HEK293 (cell line): ENCODE results near the gene CLK4.
A peak's percentile ranks its signal among the peaks of the same experiment; 100 is the strongest.

Source experiments
- CTCF ChIA-PET: fragments of 350-600 bp; formaldehyde crosslinking; extraction: SDS; loops from one replicate; lab custom pipeline; 2021; ENCODE audit warnings: antibody characterized with exemption; lab: Yijun Ruan, JAX
- POLR2A ChIA-PET: fragments of 300-600 bp; formaldehyde crosslinking; extraction: SDS; loops from one replicate; lab custom pipeline; 2020; ENCODE audit warnings: antibody characterized with exemption, inconsistent platforms; lab: Yijun Ruan, JAX
- H3K27ac ChIP-seq: fragments of 200-500 bp; sonication (Bioruptor generic); 2 replicates; pipeline ENCODE4 v1.5.1; 2014; ENCODE audit warnings: low read depth, low read length, control low read depth, inconsistent platforms; ENCODE audit errors: extremely low read depth
- H3K36me3 ChIP-seq, 2 experiments: fragments of 200-500 bp in 1 of 2; sonication (Bioruptor generic) in 1 of 2; 1 replicate in 1 of 2; 2 replicates in 1 of 2; pipeline ENCODE4 v1.5.1; 2014 to 2017; ENCODE audit warnings: inconsistent platforms in 2 of 2, low read length in 2 of 2; ENCODE audit not compliant: control insufficient read depth in 2 of 2, insufficient read depth in 1 of 2
- H3K4me1 ChIP-seq: fragments of 200-500 bp; sonication (Bioruptor generic); 2 replicates; pipeline ENCODE4 v1.5.1; 2014; ENCODE audit warnings: mild to moderate bottlenecking, low read length, inconsistent platforms; ENCODE audit not compliant: control insufficient read depth, insufficient read depth
- H3K4me3 ChIP-seq: 2 replicates; pipeline ENCODE4 v1.5.1; 2011; ENCODE audit warnings: low read depth, mild to moderate bottlenecking, control low read depth, low read length, moderate library complexity
- H3K9me3 ChIP-seq: fragments of 200-500 bp; sonication (Bioruptor generic); 2 replicates; pipeline ENCODE4 v1.5.1; 2014; ENCODE audit warnings: low read depth, low read length, inconsistent platforms; ENCODE audit not compliant: control insufficient read depth, insufficient read depth
- BCL11A ChIP-seq: fragments of 450-650 bp; formaldehyde crosslinking; IDR thresholded peaks from 2 replicates; pipeline ENCODE4 v1.5.1; 2016; ENCODE audit warnings: low read depth, missing biosample characterization, missing genetic modification characterization
- EGR2 ChIP-seq: fragments of 450-650 bp; formaldehyde crosslinking; IDR thresholded peaks from 2 replicates; pipeline ENCODE4 v1.5.1; 2016; ENCODE audit warnings: low read depth, missing biosample characterization, missing genetic modification characterization
- FEZF1 ChIP-seq: fragments of 450-650 bp; formaldehyde crosslinking; IDR thresholded peaks from 2 replicates; pipeline ENCODE4 v1.5.1; 2016; ENCODE audit warnings: missing biosample characterization, missing genetic modification characterization
- KLF1 ChIP-seq: fragments of 450-650 bp; formaldehyde crosslinking; IDR thresholded peaks from 2 replicates; pipeline ENCODE4 v1.5.1; 2016; ENCODE audit warnings: missing biosample characterization, missing genetic modification characterization
- PATZ1 ChIP-seq: fragments of 450-650 bp; formaldehyde crosslinking; IDR thresholded peaks from 2 replicates; pipeline ENCODE4 v1.5.1; 2016; ENCODE audit warnings: missing biosample characterization, missing genetic modification characterization
- PRDM1 ChIP-seq: fragments of 450-650 bp; formaldehyde crosslinking; IDR thresholded peaks from 2 replicates; pipeline ENCODE4; 2016; ENCODE audit warnings: missing biosample characterization, missing genetic modification characterization
- SP2 ChIP-seq: fragments of 450-650 bp; formaldehyde crosslinking; IDR thresholded peaks from 2 replicates; pipeline ENCODE4 v1.5.1; 2016; ENCODE audit warnings: missing biosample characterization, missing genetic modification characterization
- TCF7L2 ChIP-seq: IDR thresholded peaks from 2 replicates; pipeline ENCODE4 v1.6.1; 2011; ENCODE audit warnings: low read depth, mild to moderate bottlenecking, inconsistent platforms, low read length, moderate library complexity, borderline replicate concordance
- WT1 ChIP-seq: fragments of 450-650 bp; formaldehyde crosslinking; IDR thresholded peaks from 2 replicates; pipeline ENCODE4 v1.5.1; 2016; ENCODE audit warnings: missing biosample characterization, missing genetic modification characterization
- YY2 ChIP-seq: fragments of 450-650 bp; formaldehyde crosslinking; IDR thresholded peaks from 2 replicates; pipeline ENCODE4 v1.5.1; 2016; ENCODE audit warnings: missing biosample characterization, missing genetic modification characterization
- ZBTB1 ChIP-seq: fragments of 450-650 bp; formaldehyde crosslinking; IDR thresholded peaks from 2 replicates; pipeline ENCODE4 v1.5.1; 2016; ENCODE audit warnings: missing biosample characterization, missing genetic modification characterization
- ZBTB20 ChIP-seq: fragments of 450-650 bp; formaldehyde crosslinking; IDR thresholded peaks from 2 replicates; pipeline ENCODE4 v1.5.1; 2016; ENCODE audit warnings: missing biosample characterization, missing genetic modification characterization
- ZNF24 ChIP-seq: fragments of 450-650 bp; formaldehyde crosslinking; IDR thresholded peaks from 2 replicates; pipeline ENCODE4 v1.5.1; 2016; ENCODE audit warnings: missing biosample characterization, missing genetic modification characterization
- ZNF335 ChIP-seq: fragments of 450-650 bp; formaldehyde crosslinking; conservative IDR thresholded peaks from 2 replicates; pipeline ENCODE4 v1.5.1; 2016; ENCODE audit warnings: missing biosample characterization, missing genetic modification characterization
- ZNF341 ChIP-seq: fragments of 450-650 bp; formaldehyde crosslinking; IDR thresholded peaks from 2 replicates; pipeline ENCODE4; 2016; ENCODE audit warnings: low read depth, missing biosample characterization, missing genetic modification characterization
- ZNF362 ChIP-seq: fragments of 450-650 bp; formaldehyde crosslinking; IDR thresholded peaks from 2 replicates; pipeline ENCODE4 v1.5.1; 2016; ENCODE audit warnings: missing biosample characterization, missing genetic modification characterization
- ZNF366 ChIP-seq: fragments of 450-650 bp; formaldehyde crosslinking; conservative IDR thresholded peaks from 2 replicates; pipeline ENCODE4 v1.5.1; 2016; ENCODE audit warnings: missing biosample characterization, missing genetic modification characterization
- ZNF37A ChIP-seq: fragments of 450-650 bp; IDR thresholded peaks from 2 replicates; pipeline ENCODE4 v1.5.1; 2018; ENCODE audit warnings: missing biosample characterization, missing genetic modification characterization
- ZNF501 ChIP-seq: fragments of 450-650 bp; formaldehyde crosslinking; IDR thresholded peaks from 2 replicates; pipeline ENCODE4 v1.5.1; 2016; ENCODE audit warnings: missing biosample characterization, missing genetic modification characterization
- ZNF529 ChIP-seq: fragments of 450-650 bp; formaldehyde crosslinking; IDR thresholded peaks from 2 replicates; pipeline ENCODE4 v1.5.1; 2017; ENCODE audit warnings: missing genetic modification characterization, missing biosample characterization; ENCODE audit not compliant: insufficient replicate concordance
- ZNF580 ChIP-seq: fragments of 450-650 bp; formaldehyde crosslinking; IDR thresholded peaks from 2 replicates; pipeline ENCODE4 v1.5.1; 2016; ENCODE audit warnings: missing biosample characterization, missing genetic modification characterization
- ZNF600 ChIP-seq: fragments of 450-650 bp; formaldehyde crosslinking; IDR thresholded peaks from 2 replicates; pipeline ENCODE4 v1.5.1; 2016; ENCODE audit warnings: missing biosample characterization, missing genetic modification characterization
- ZNF670 ChIP-seq: fragments of 450-650 bp; formaldehyde crosslinking; IDR thresholded peaks from 2 replicates; pipeline ENCODE4 v1.5.1; 2016; ENCODE audit warnings: missing biosample characterization, missing genetic modification characterization, low read depth
- ZNF843 ChIP-seq: fragments of 450-650 bp; formaldehyde crosslinking; IDR thresholded peaks from 2 replicates; pipeline ENCODE4 v1.5.1; 2016; ENCODE audit warnings: missing biosample characterization, missing genetic modification characterization
- ZSCAN4 ChIP-seq: fragments of 450-650 bp; formaldehyde crosslinking; IDR thresholded peaks from 2 replicates; pipeline ENCODE4 v1.5.1; 2017; ENCODE audit warnings: missing biosample characterization, missing genetic modification characterization
- ZXDB ChIP-seq: fragments of 450-650 bp; formaldehyde crosslinking; IDR thresholded peaks from 2 replicates; pipeline ENCODE4 v1.5.1; 2016; ENCODE audit warnings: missing biosample characterization, missing genetic modification characterization

Gene CLK4

GRCh38 chr5:178627259-178627598 lies 379 bp upstream of the CLK4 start (continued):
- TF ChIP-seq ZNF670 (tag by site-specific recombination) (no peak), ZNF580 (tag by site-specific recombination) (peak; percentile 25; the same call in 1 of the 2 replicates), ZNF529 (tag by site-specific recombination) (peak; percentile 5), SP2 (tag by site-specific recombination) (peak; percentile 51), ZBTB1 (no peak), TCF7L2 (no peak), WT1 (no peak), ZXDB (tag by site-specific recombination) (no peak), ZNF37A (tag by site-specific recombination) (no peak), ZNF341 (tag by site-specific recombination) (peak; percentile 74), KLF1 (tag by site-specific recombination) (peak; percentile 47), PATZ1 (tag by site-specific recombination) (peak; percentile 52; the same call in 1 of the 2 replicates), YY2 (no peak), ZNF24 (tag by site-specific recombination) (no peak)

- peaks cover 0 to 23% of the 10 kb centered on the region in 2 experiments; a peak in 1 of 3 replicates for H3K36me3 ChIP-seq
- peak overlapping the region; percentile 85; the same call in 1 of the 2 replicates for H3K27ac ChIP-seq
- peak overlapping the region; percentile 99 for H3K4me3 ChIP-seq
- peaks cover 6% of the 10 kb centered on the region for H3K4me1 ChIP-seq
- no peak for TF ChIP-seq KLF1 (tag by site-specific recombination)
- TF ChIP-seq EGR2 (tag by site-specific recombination), result peak; percentile 27; the same call in 1 of the 2 replicates
- TF ChIP-seq ZSCAN4, result peak; percentile 14
- TF ChIP-seq FEZF1 (tag by site-specific recombination), result peak; percentile 23; the same call in 1 of the 2 replicates
- H3K9me3 ChIP-seq, result no peaks in the 10 kb centered on the region
- CTCF ChIA-PET, result no interaction called here
- POLR2A ChIA-PET, result interaction anchor here (0.6 to 1.3 kb wide), 5 partner anchors 16 to 1672 kb away, joined by 3 to 6 read pairs (median 3); partner anchors contain the start of gene ZNF354A
Measured at GRCh38 chr5:178625679-178626483, 969 bp downstream of the CLK4 start.

GRCh38 chr5:178624631-178625546 lies 2.0 kb downstream of the CLK4 start:
- peaks cover 6% of the 10 kb centered on the region for H3K4me1 ChIP-seq
- H3K9me3 ChIP-seq, result no peaks in the 10 kb centered on the region
- peak overlapping the region; percentile 99 for H3K4me3 ChIP-seq
- ChIA-PET CTCF (no interaction called here), POLR2A (interaction anchor here (0.6 to 1.3 kb wide), 3 partner anchors 17 to 1671 kb away, joined by 3 to 6 read pairs (median 3); no protein-coding TSS in a partner anchor)
- peaks cover 0 to 33% of the 10 kb centered on the region in 2 experiments; a peak in 1 of 3 replicates for H3K36me3 ChIP-seq
- H3K27ac ChIP-seq, result no peak overlapping the region; the same call in 1 of the 2 replicates
- TF ChIP-seq BCL11A (tag by site-specific recombination) (no peak), PRDM1 (tag by site-specific recombination) (peak; percentile 76), ZNF600 (peak; percentile 81), ZNF335 (tag by site-specific recombination) (peak; percentile 52; the same call in 1 of the 2 replicates), FEZF1 (tag by site-specific recombination) (peak; percentile 41), ZNF843 (tag by site-specific recombination) (no peak), ZBTB20 (tag by site-specific recombination) (peak; percentile 33), ZNF362 (tag by site-specific recombination) (peak; percentile 96), ZNF366 (0 out of 2 replicates have a peak, but pooled peaks have one; percentile 14), ZNF501 (no peak)
